K562 (cell line): Measurements from ENCODE around the gene CEP192. TPM values are rescaled to one million over a fixed set of nuclear protein-coding genes. Genes with fewer than 3 reads are reported as not detected.

Source experiments
- ATAC-seq: fragments of 200-7000 bp; cut with Tn5 transposase; 3 replicates; pipeline ENCODE4 v1.9.1; 2020; ENCODE audit warnings: moderate library complexity
- BruUV-seq: library from RNA; stranded (reverse); fragments of 400-500 nt; replicated peaks from 2 replicates; lab custom pipeline; 2021; lab: Mats Ljungman, UMichigan
- CTCF ChIA-PET: fragments of 300-600 bp; formaldehyde crosslinking; extraction: SDS; loops from one replicate; lab custom pipeline; 2021; ENCODE audit warnings: low intra/inter-chr PET ratio; lab: Yijun Ruan, JAX
- POLR2A ChIA-PET: fragments of 300-600, 350-650 bp; sonication (Branson Sonifier 250); formaldehyde crosslinking; extraction: SDS; loops from one replicate; lab custom pipeline; 2021; ENCODE audit warnings: antibody characterized with exemption, inconsistent platforms; lab: Yijun Ruan, JAX
- DNase-seq, 4 experiments: peaks; one replicate each; pipeline versions ENCODE4 v3.0.0 to v3.0.0-alpha.2; 2011 to 2018; ENCODE audit warnings: low spot score in 3 of 4, mixed read lengths in 3 of 4; ENCODE audit errors: extremely low read depth in 1 of 4
- FAIRE-seq: peaks from 2 replicates; lab custom pipeline; 2011; peaks lifted over from hg19 to GRCh38; lab: Jason Lieb, UNC
- H2AFZ ChIP-seq: 2 replicates; pipeline ENCODE4 v1.6.0; 2011; ENCODE audit warnings: low read depth, low read length, control low read depth, inconsistent platforms
- H3K27ac ChIP-seq: fragments of 200-600 bp; 3 replicates; pipeline ENCODE4 v1.8.0; 2011; ENCODE audit warnings: low read depth, mild to moderate bottlenecking, control low read depth, inconsistent platforms, low read length, moderate library complexity, mixed read lengths; ENCODE audit errors: extremely low read depth
- H3K27me3 ChIP-seq, 2 experiments: fragments of 300-600 bp in 1 of 2; 2 replicates in 1 of 2; 3 replicates in 1 of 2; pipeline versions ENCODE4 v1.6.0 to v1.8.0; 2011; ENCODE audit warnings: inconsistent platforms in 2 of 2, low read length in 2 of 2, mild to moderate bottlenecking in 1 of 2, mixed read lengths in 1 of 2, moderate library complexity in 1 of 2; ENCODE audit not compliant: control insufficient read depth in 2 of 2, insufficient read depth in 2 of 2
- H3K36me3 ChIP-seq: fragments of 300-600 bp; 3 replicates; pipeline ENCODE4 v1.8.0; 2011; ENCODE audit warnings: mild to moderate bottlenecking, low read length, inconsistent platforms; ENCODE audit not compliant: control insufficient read depth, insufficient read depth
- H3K4me1 ChIP-seq, 2 experiments: fragments of 200-600 bp in 1 of 2; replicated peaks in 1 of 2; 2 replicates in 1 of 2; 3 replicates in 1 of 2; pipeline versions ENCODE4 v1.5.1 to v1.8.0; 2011; ENCODE audit warnings: inconsistent platforms in 2 of 2, low read length in 2 of 2, mild to moderate bottlenecking in 1 of 2, mixed read lengths in 1 of 2, moderate library complexity in 1 of 2; ENCODE audit not compliant: control insufficient read depth in 2 of 2, insufficient read depth in 2 of 2
- H3K4me2 ChIP-seq: 2 replicates; pipeline ENCODE4 v1.6.1; 2011; ENCODE audit warnings: low read length, control low read depth, inconsistent platforms, mixed read lengths; ENCODE audit not compliant: insufficient read depth
- H3K4me3 ChIP-seq: fragments of 200-600 bp; sonication (generic), shearing (Covaris generic); 2 replicates; pipeline ENCODE4 v1.5.1; 2016; ENCODE audit warnings: control low read depth, inconsistent platforms
- H3K79me2 ChIP-seq: fragments of 200-600 bp; 3 replicates; pipeline ENCODE4 v1.8.0; 2011; ENCODE audit warnings: low read length, inconsistent platforms; ENCODE audit not compliant: control insufficient read depth, insufficient read depth
- H3K9ac ChIP-seq, 2 experiments: 2 replicates each; pipeline versions ENCODE4 v1.6.0 to v1.6.1; 2011; ENCODE audit warnings: low read depth in 2 of 2, low read length in 2 of 2, control low read depth in 1 of 2, inconsistent platforms in 1 of 2, mild to moderate bottlenecking in 1 of 2, mixed read lengths in 1 of 2; ENCODE audit not compliant: insufficient read depth in 1 of 2
- H3K9me1 ChIP-seq: one replicate; pipeline ENCODE4 v1.6.0; 2011; ENCODE audit warnings: inconsistent platforms, mild to moderate bottlenecking, low read length, moderate library complexity; ENCODE audit not compliant: control insufficient read depth, insufficient read depth
- H3K9me3 ChIP-seq: replicated peaks from 2 replicates; pipeline ENCODE4 v1.5.1; 2011; ENCODE audit warnings: low read depth, low read length, inconsistent platforms; ENCODE audit not compliant: control insufficient read depth, insufficient read depth
- H4K20me1 ChIP-seq: replicated peaks from 2 replicates; pipeline ENCODE4 v1.6.1; 2011; ENCODE audit warnings: low read length, inconsistent platforms, mixed read lengths; ENCODE audit not compliant: control insufficient read depth, insufficient read depth
- ARID2 ChIP-seq: fragments of 450-650 bp; IDR thresholded peaks from 2 replicates; pipeline ENCODE4 v1.6.1; 2017; ENCODE audit warnings: antibody characterized with exemption, mild to moderate bottlenecking
- CBX1 ChIP-seq: sonication (generic); IDR thresholded peaks from 2 replicates; pipeline ENCODE4 v1.6.1; 2016; ENCODE audit warnings: antibody characterized with exemption, low read depth, mild to moderate bottlenecking
- HMBOX1 ChIP-seq: sonication (generic); IDR thresholded peaks from 2 replicates; pipeline ENCODE4 v1.6.1; 2016
- HNRNPLL ChIP-seq: fragments of 200-400 bp; formaldehyde crosslinking; IDR thresholded peaks from 2 replicates; pipeline ENCODE4 v1.6.1; 2017; ENCODE audit warnings: low read length, low read depth, mild to moderate bottlenecking; ENCODE audit not compliant: poor library complexity, severe bottlenecking
- IFI16 ChIP-seq: fragments of 250-450 bp; sonication (Bioruptor Pico); IDR thresholded peaks from 2 replicates; pipeline ENCODE4 v2.1.2; 2022; ENCODE audit warnings: mild to moderate bottlenecking, inconsistent platforms
- MNT ChIP-seq, 2 experiments: fragments of 450-650 bp; conservative IDR thresholded peaks; 2 replicates each; pipeline ENCODE4 v1.6.1; 2017; ENCODE audit warnings: mild to moderate bottlenecking in 2 of 2, moderate library complexity in 2 of 2
- NFXL1 ChIP-seq: fragments of 450-650 bp; formaldehyde crosslinking; IDR thresholded peaks from 2 replicates; pipeline ENCODE4 v1.4.0; 2021; ENCODE audit warnings: mild to moderate bottlenecking
- NONO ChIP-seq, 2 experiments: fragments of 200-400 bp in 1 of 2; fragments of 450-650 bp in 1 of 2; formaldehyde crosslinking in 1 of 2; IDR thresholded peaks; 2 replicates each; pipeline ENCODE4 v1.6.1; 2017; ENCODE audit warnings: low read depth in 2 of 2, mild to moderate bottlenecking in 2 of 2, moderate library complexity in 2 of 2, low read length in 1 of 2
- NR2F6 ChIP-seq: fragments of 450-650 bp; formaldehyde crosslinking; IDR thresholded peaks from 2 replicates; pipeline ENCODE4 v1.4.0; 2020; ENCODE audit warnings: mild to moderate bottlenecking
- PCBP2 ChIP-seq: fragments of 200-400 bp; formaldehyde crosslinking; IDR thresholded peaks from 2 replicates; pipeline ENCODE4 v1.6.1; 2018; ENCODE audit warnings: low read length, low read depth, mild to moderate bottlenecking, moderate library complexity; ENCODE audit not compliant: poor library complexity, severe bottlenecking
- SIN3B ChIP-seq: fragments of 450-650 bp; IDR thresholded peaks from 2 replicates; pipeline ENCODE4 v1.6.1; 2017; ENCODE audit warnings: low read depth, mild to moderate bottlenecking, moderate library complexity
- SNAPC5 ChIP-seq: fragments of 250-450 bp; sonication (Bioruptor Pico); IDR thresholded peaks from 2 replicates; pipeline ENCODE4 v1.8.0; 2021; ENCODE audit warnings: moderate library complexity, mild to moderate bottlenecking, inconsistent platforms
- THRB ChIP-seq: fragments of 450-650 bp; formaldehyde crosslinking; conservative IDR thresholded peaks from 2 replicates; pipeline ENCODE4 v1.4.0; 2022; ENCODE audit warnings: mild to moderate bottlenecking, missing genetic modification characterization
- ZBTB9 ChIP-seq: fragments of 450-650 bp; formaldehyde crosslinking; IDR thresholded peaks from 2 replicates; pipeline ENCODE4 v1.4.0; 2020; ENCODE audit warnings: mild to moderate bottlenecking, moderate library complexity
- ZC3H8 ChIP-seq: fragments of 450-650 bp; IDR thresholded peaks from 2 replicates; pipeline ENCODE4 v1.6.1; 2017
- ZNF174 ChIP-seq: fragments of 250-450 bp; sonication (Bioruptor Pico); IDR thresholded peaks from 2 replicates; pipeline ENCODE4 v1.4.0; 2020; ENCODE audit warnings: mild to moderate bottlenecking
- ZNF699 ChIP-seq: fragments of 250-450 bp; sonication (Bioruptor Pico); IDR thresholded peaks from 2 replicates; pipeline ENCODE4 v1.8.0; 2021; ENCODE audit warnings: mild to moderate bottlenecking, moderate library complexity; ENCODE audit not compliant: insufficient replicate concordance
- ZSCAN29 ChIP-seq: fragments of 450-650 bp; IDR thresholded peaks from 2 replicates; pipeline ENCODE4 v1.6.1; 2017
- WGBS: fragments of 100-300 bp; shearing (Covaris generic); methylation state at CpG from one replicate; pipeline ENCODE4 v1.1.6; 2016; ENCODE audit warnings: low coverage, mixed read lengths; ENCODE audit not compliant: insufficient coverage; ENCODE audit errors: missing lambda C conversion rate; 5-methylcytosine and 5-hydroxymethylcytosine counted together
- in situ Hi-C: fragments of 300-500 bp; cut with MboI; formaldehyde crosslinking; loops from 4 replicates; pipeline ENCODE4 v1.15.0; 2018; ENCODE audit warnings: inconsistent platforms, mixed read lengths
- intact Hi-C: fragments of 100-400 bp; cut with micrococcal nuclease; formaldehyde crosslinking; loops from 2 replicates; pipeline ENCODE4 v1.14.2; 2022
- polyA plus RNA-seq, 8 experiments: library from polyadenylated mRNA; depleted of rRNA in 4 of 8; stranded (reverse) in 5 of 8; unstranded in 3 of 8; fragments of >200 nt; fragmentation: Nextera tagmentation in 2 of 8; fragmentation: Illumina TruSeq in 1 of 8; extraction: Ambion mirVana in 2 of 8; extraction: Trizol in 1 of 8; gene quantifications; 2 replicates each; pipeline versions ENCODE4 v1.2.1 to v1.2.3, GENCODE V29; 2011 to 2014; ENCODE audit warnings: inconsistent platforms in 1 of 8, missing spikeins in 1 of 8
- total RNA-seq, 7 experiments: library from RNA; depleted of rRNA in 6 of 7; stranded (reverse); fragments of >200 nt in 6 of 7; fragmentation: Illumina TruSeq in 2 of 7; extraction: Trizol in 2 of 7; gene quantifications; 2 replicates each; pipeline versions ENCODE4 v1.2.1 to v1.2.3, GENCODE V29; 2011 to 2021; ENCODE audit warnings: low replicate concordance in 1 of 7

Gene CEP192
- total and polyA plus RNA-seq, 9 of the 15 experiments (the other 6 are each of a cell fraction or from before 2014, with no cell fraction given), result 14.4 to 54.4 (median 35.8) TPM

GRCh38 chr18:13076886-13077285, 85.7 kb downstream of the CEP192 start:
- POLR2A ChIA-PET, result no interaction called here
- no peak for FAIRE-seq
- H3K9me3 ChIP-seq, result no peaks in the 10 kb centered on the region
- in situ Hi-C loops, result no loop called here
- H3K36me3 ChIP-seq, result peaks cover 58% of the 10 kb centered on the region
- H3K4me1 ChIP-seq, result no peaks in the 10 kb centered on the region
- intact Hi-C loops, result no loop called here
- H3K9me1 ChIP-seq, result no peaks in the 10 kb centered on the region
- DNase-seq, result no peak
- no TSS peak for BruUV-seq
- H3K4me3 ChIP-seq, result no peak overlapping the region
- H3K27me3 ChIP-seq, result no peaks in the 10 kb centered on the region
- H3K79me2 ChIP-seq, result no peaks in the 10 kb centered on the region
- no peak overlapping the region for H3K9ac ChIP-seq
- H2AFZ ChIP-seq, result no peak overlapping the region
- CTCF ChIA-PET, result no interaction called here
- no peak overlapping the region for H3K27ac ChIP-seq
- no peak overlapping the region for H3K4me2 ChIP-seq
- H4K20me1 ChIP-seq, result no peaks in the 10 kb centered on the region
- WGBS, result 100% methylated on average over 8 of the region's 9 CpGs
- no peak for ATAC-seq
- TF ChIP-seq ZNF699 (CRISPR knock-in tag) (no peak), ZC3H8 (no peak), SNAPC5 (CRISPR knock-in tag) (no peak), IFI16 (CRISPR knock-in tag) (no peak), ZNF174 (CRISPR knock-in tag) (no peak), ZBTB9 (no peak), THRB (CRISPR knock-in tag) (no peak), HNRNPLL (no peak), NR2F6 (CRISPR knock-in tag) (no peak), HMBOX1 (no peak), ARID2 (no peak), CBX1 (no peak), NONO (IDR thresholded peaks at IDR 0.05; ENCODE audit: low read depth in 2 of 2, low read length in 1 of 2) (no peak), ZSCAN29 (no peak), SIN3B (no peak), NFXL1 (CRISPR knock-in tag) (no peak), PCBP2 (no peak), MNT (conservative IDR thresholded peaks at IDR 0.05) (no peak)
